GM23338 (cell line): ENCODE data around the gene CDK5R1. TPM values are rescaled to one million over a fixed set of nuclear protein-coding genes. Genes with fewer than 3 reads are reported as not detected.
A peak's percentile ranks its signal among the peaks of the same experiment; 100 is the strongest.

Source experiments
- ATAC-seq: fragments of 200-7000 bp; cut with Tn5 transposase; 3 replicates; pipeline ENCODE4 v1.9.1; 2020
- DNase-seq: peaks from one replicate; pipeline ENCODE4 v3.0.0-alpha.2; 2015; ENCODE audit warnings: low spot score
- H2AFZ ChIP-seq: fragments of 200-600 bp; sonication (generic); 2 replicates; pipeline ENCODE4 v1.8.0; 2016; ENCODE audit warnings: antibody characterized with exemption, mild to moderate bottlenecking, moderate library complexity
- H3F3A ChIP-seq: fragments of 200-600 bp; sonication (generic); replicated peaks from 2 replicates; pipeline ENCODE4 v1.8.0; 2017; ENCODE audit warnings: antibody characterized with exemption, mixed run types, low read depth
- H3K27ac ChIP-seq: fragments of 200-600 bp; sonication (generic); 2 replicates; pipeline ENCODE4 v1.6.1; 2016; ENCODE audit warnings: low read depth
- H3K27me3 ChIP-seq: fragments of 200-600 bp; sonication (generic); 2 replicates; pipeline ENCODE4 v1.8.0; 2016; ENCODE audit warnings: mild to moderate bottlenecking, mixed run types, moderate library complexity; ENCODE audit not compliant: insufficient read depth
- H3K36me3 ChIP-seq: fragments of 200-600 bp; sonication (generic); 2 replicates; pipeline ENCODE4 v1.8.0; 2016; ENCODE audit warnings: mild to moderate bottlenecking; ENCODE audit not compliant: insufficient read depth
- H3K4me1 ChIP-seq: fragments of 200-600 bp; sonication (generic); 2 replicates; pipeline ENCODE4 v1.8.0; 2016; ENCODE audit warnings: mild to moderate bottlenecking, moderate library complexity; ENCODE audit not compliant: insufficient read depth
- H3K4me2 ChIP-seq: fragments of 200-600 bp; sonication (generic); 2 replicates; pipeline ENCODE4 v1.7.1; 2017; ENCODE audit warnings: mixed run types
- H3K4me3 ChIP-seq: fragments of 200-600 bp; sonication (generic); 2 replicates; pipeline ENCODE4 v1.6.1; 2016; ENCODE audit warnings: mixed run types
- H3K79me2 ChIP-seq: fragments of 200-600 bp; sonication (generic); replicated peaks from 2 replicates; pipeline ENCODE4 v1.8.0; 2017; ENCODE audit warnings: mild to moderate bottlenecking; ENCODE audit not compliant: insufficient read depth
- H3K9me2 ChIP-seq: fragments of 200-600 bp; sonication (generic); 2 replicates; pipeline ENCODE4 v1.8.0; 2017; ENCODE audit not compliant: insufficient read depth
- H4K20me1 ChIP-seq: fragments of 200-600 bp; sonication (generic); replicated peaks from 2 replicates; pipeline ENCODE4 v1.8.0; 2017; ENCODE audit warnings: mild to moderate bottlenecking; ENCODE audit not compliant: insufficient read depth
- H3K27ac Mint-ChIP-seq: 2 replicates; pipeline ENCODE4 v1.8.0; 2020; ENCODE audit warnings: inconsistent platforms, mild to moderate bottlenecking, moderate library complexity, mixed read lengths
- H3K27me3 Mint-ChIP-seq: 3 replicates; pipeline ENCODE4 v1.8.0; 2022; ENCODE audit warnings: low read depth, mild to moderate bottlenecking, moderate library complexity, mixed read lengths, inconsistent platforms; ENCODE audit not compliant: insufficient read depth, poor library complexity
- H3K36me3 Mint-ChIP-seq: 3 replicates; pipeline ENCODE4 v1.8.0; 2021; ENCODE audit warnings: low read depth, mild to moderate bottlenecking, inconsistent platforms, moderate library complexity, mixed read lengths
- H3K4me1 Mint-ChIP-seq: 3 replicates; pipeline ENCODE4 v1.8.0; 2020; ENCODE audit warnings: mild to moderate bottlenecking, inconsistent platforms, mixed read lengths
- H3K4me3 Mint-ChIP-seq: 3 replicates; pipeline ENCODE4 v1.8.0; 2021; ENCODE audit warnings: moderate library complexity, mild to moderate bottlenecking, inconsistent platforms, mixed read lengths
- H3K9me3 Mint-ChIP-seq: 3 replicates; pipeline ENCODE4 v1.8.0; 2020; ENCODE audit warnings: moderate library complexity, mild to moderate bottlenecking, inconsistent platforms, mixed read lengths
- JUNB ChIP-seq: IDR thresholded peaks from one replicate; pipeline ENCODE4 v1.6.1; 2016; ENCODE audit warnings: antibody characterized with exemption; ENCODE audit not compliant: unreplicated experiment
- POLR2AphosphoS5 ChIP-seq: IDR thresholded peaks from 2 replicates; pipeline ENCODE4 v1.6.1; 2016; ENCODE audit warnings: antibody characterized with exemption, low read depth
- STAT1 ChIP-seq: IDR thresholded peaks from one replicate; pipeline ENCODE4 v1.6.1; 2016; ENCODE audit warnings: antibody characterized with exemption; ENCODE audit not compliant: unreplicated experiment
- ZNF331 ChIP-seq: fragments of 250-450 bp; sonication (Bioruptor Pico); IDR thresholded peaks from 2 replicates; pipeline ENCODE4 v1.5.0; 2020; ENCODE audit warnings: low read depth, mild to moderate bottlenecking, moderate library complexity
- polyA plus RNA-seq: library from polyadenylated mRNA; unstranded; fragments of >200 nt; fragmentation: Nextera tagmentation; extraction: Ambion mirVana; gene quantifications from 2 replicates; pipeline ENCODE4 v1.2.1, GENCODE V29; 2016
- total RNA-seq: library from RNA; depleted of rRNA; stranded (reverse); fragments of >200 nt; shearing (Covaris generic); gene quantifications from 2 replicates; pipeline ENCODE4 v1.2.3, GENCODE V29; 2014
- TF ChIP-seq, protein P1 (sequence below): IDR thresholded peaks from 2 replicates; pipeline ENCODE4 v1.6.1; 2016; ENCODE audit warnings: antibody characterized with exemption
- TF ChIP-seq, protein P2 (sequence below), 2 experiments: fragments of 200-600 bp in 1 of 2; sonication (generic) in 1 of 2; conservative IDR thresholded peaks; 2 replicates each; pipeline versions ENCODE4 v1.5.1 to v1.6.1; 2016 to 2017; ENCODE audit warnings: antibody characterized with exemption in 2 of 2, low read depth in 2 of 2, mild to moderate bottlenecking in 2 of 2, moderate library complexity in 1 of 2
- TF ChIP-seq, protein P3 (sequence below): IDR thresholded peaks from one replicate; pipeline ENCODE4 v1.6.1; 2018; ENCODE audit warnings: antibody characterized with exemption; ENCODE audit not compliant: unreplicated experiment
- TF ChIP-seq, protein P4 (sequence below): fragments of 250-450 bp; sonication (Bioruptor Pico); IDR thresholded peaks from 2 replicates; pipeline ENCODE4 v1.5.0; 2020; ENCODE audit warnings: mild to moderate bottlenecking, moderate library complexity

The CDK5R1 gene
- total and polyA plus RNA-seq, 2 experiments from 2014 or later = 4.0 to 11.6 TPM

DNA sequence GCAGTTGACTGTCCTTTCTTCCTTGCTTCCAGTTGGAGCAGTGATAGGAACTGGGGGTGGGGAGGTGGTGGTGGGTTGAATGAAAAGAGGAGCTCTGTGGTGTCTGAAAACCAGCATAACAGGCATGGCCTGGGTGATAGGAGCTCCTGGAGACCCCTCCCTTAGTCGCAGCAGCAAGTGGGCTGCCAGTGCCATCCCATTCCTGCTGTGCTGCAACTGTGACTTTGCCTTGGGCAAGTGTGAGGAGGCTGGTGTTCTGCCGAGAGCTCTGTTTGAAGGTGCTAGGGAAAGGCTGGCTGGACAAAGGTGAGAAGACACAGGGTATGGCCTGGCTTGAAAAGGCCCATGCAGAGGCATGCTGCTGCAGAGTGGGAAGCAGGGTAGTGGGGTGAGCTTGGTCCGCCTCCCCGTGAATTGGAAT, 2.7 kb upstream of the CDK5R1 start:
- Histone ChIP-seq H3K79me2 (peaks cover 9% of the 10 kb centered on the region), H3K27ac (peak overlapping the region; percentile 16), H3K9me2 (no peaks in the 10 kb centered on the region), H4K20me1 (peaks cover 21% of the 10 kb centered on the region), H3K4me2 (0 out of 2 replicates have a peak overlapping the region, but pooled peaks have one; percentile 5), H3K27me3 (no peaks in the 10 kb centered on the region), H3F3A (peaks cover 41% of the 10 kb centered on the region), H3K36me3 (peaks cover 29% of the 10 kb centered on the region), H3K4me1 (peaks cover 36% of the 10 kb centered on the region), H2AFZ (no peak overlapping the region), H3K4me3 (no peak overlapping the region)
- Mint-ChIP-seq H3K36me3 (peaks cover 54% of the 10 kb centered on the region), H3K27me3 (peaks cover 28% of the 10 kb centered on the region), H3K27ac (peak overlapping the region; percentile 81), H3K4me3 (peak overlapping the region; percentile 24; the same call in 2 of the 3 replicates), H3K9me3 (peaks cover 3% of the 10 kb centered on the region; the same call in 1 of the 3 replicates), H3K4me1 (peaks cover 49% of the 10 kb centered on the region)
- ATAC-seq (peak; percentile 1), DNase-seq (no peak)
- TF ChIP-seq, protein P1, sequence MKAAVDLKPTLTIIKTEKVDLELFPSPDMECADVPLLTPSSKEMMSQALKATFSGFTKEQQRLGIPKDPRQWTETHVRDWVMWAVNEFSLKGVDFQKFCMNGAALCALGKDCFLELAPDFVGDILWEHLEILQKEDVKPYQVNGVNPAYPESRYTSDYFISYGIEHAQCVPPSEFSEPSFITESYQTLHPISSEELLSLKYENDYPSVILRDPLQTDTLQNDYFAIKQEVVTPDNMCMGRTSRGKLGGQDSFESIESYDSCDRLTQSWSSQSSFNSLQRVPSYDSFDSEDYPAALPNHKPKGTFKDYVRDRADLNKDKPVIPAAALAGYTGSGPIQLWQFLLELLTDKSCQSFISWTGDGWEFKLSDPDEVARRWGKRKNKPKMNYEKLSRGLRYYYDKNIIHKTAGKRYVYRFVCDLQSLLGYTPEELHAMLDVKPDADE = no peak
- TF ChIP-seq JUNB (no peak), POLR2AphosphoS5 (0 out of 2 replicates have a peak, but pooled peaks have one; percentile 6), ZNF331 (CRISPR knock-in tag) (no peak)
- TF ChIP-seq, protein P2, sequence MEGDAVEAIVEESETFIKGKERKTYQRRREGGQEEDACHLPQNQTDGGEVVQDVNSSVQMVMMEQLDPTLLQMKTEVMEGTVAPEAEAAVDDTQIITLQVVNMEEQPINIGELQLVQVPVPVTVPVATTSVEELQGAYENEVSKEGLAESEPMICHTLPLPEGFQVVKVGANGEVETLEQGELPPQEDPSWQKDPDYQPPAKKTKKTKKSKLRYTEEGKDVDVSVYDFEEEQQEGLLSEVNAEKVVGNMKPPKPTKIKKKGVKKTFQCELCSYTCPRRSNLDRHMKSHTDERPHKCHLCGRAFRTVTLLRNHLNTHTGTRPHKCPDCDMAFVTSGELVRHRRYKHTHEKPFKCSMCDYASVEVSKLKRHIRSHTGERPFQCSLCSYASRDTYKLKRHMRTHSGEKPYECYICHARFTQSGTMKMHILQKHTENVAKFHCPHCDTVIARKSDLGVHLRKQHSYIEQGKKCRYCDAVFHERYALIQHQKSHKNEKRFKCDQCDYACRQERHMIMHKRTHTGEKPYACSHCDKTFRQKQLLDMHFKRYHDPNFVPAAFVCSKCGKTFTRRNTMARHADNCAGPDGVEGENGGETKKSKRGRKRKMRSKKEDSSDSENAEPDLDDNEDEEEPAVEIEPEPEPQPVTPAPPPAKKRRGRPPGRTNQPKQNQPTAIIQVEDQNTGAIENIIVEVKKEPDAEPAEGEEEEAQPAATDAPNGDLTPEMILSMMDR (conservative IDR thresholded peaks at IDR 0.05; ENCODE audit: low read depth in 2 of 2) = no peak
- TF ChIP-seq, protein P3, sequence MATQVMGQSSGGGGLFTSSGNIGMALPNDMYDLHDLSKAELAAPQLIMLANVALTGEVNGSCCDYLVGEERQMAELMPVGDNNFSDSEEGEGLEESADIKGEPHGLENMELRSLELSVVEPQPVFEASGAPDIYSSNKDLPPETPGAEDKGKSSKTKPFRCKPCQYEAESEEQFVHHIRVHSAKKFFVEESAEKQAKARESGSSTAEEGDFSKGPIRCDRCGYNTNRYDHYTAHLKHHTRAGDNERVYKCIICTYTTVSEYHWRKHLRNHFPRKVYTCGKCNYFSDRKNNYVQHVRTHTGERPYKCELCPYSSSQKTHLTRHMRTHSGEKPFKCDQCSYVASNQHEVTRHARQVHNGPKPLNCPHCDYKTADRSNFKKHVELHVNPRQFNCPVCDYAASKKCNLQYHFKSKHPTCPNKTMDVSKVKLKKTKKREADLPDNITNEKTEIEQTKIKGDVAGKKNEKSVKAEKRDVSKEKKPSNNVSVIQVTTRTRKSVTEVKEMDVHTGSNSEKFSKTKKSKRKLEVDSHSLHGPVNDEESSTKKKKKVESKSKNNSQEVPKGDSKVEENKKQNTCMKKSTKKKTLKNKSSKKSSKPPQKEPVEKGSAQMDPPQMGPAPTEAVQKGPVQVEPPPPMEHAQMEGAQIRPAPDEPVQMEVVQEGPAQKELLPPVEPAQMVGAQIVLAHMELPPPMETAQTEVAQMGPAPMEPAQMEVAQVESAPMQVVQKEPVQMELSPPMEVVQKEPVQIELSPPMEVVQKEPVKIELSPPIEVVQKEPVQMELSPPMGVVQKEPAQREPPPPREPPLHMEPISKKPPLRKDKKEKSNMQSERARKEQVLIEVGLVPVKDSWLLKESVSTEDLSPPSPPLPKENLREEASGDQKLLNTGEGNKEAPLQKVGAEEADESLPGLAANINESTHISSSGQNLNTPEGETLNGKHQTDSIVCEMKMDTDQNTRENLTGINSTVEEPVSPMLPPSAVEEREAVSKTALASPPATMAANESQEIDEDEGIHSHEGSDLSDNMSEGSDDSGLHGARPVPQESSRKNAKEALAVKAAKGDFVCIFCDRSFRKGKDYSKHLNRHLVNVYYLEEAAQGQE = no peak

DNA sequence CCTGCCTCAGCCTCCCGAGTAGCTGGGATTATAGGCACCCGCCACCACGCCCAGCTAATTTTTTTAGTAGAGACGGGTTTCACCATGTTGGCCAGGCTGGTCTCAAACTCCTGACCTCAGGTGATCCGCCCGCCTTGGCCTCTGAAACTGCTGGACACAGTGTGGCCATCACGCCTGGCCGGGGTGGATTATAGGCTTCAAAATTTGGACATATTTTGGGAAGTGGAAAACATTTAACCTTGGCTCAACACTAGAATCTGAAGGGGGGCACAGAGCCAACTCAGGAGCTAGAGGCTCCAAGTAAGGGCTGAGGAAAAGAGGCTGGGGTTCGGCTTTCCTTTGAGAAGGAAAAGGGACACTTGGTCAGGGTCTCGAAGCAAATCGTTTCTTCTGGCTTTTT, 2.2 kb upstream of the CDK5R1 start:
- no peak overlapping the region; the same call in 1 of the 2 replicates for H3K27ac Mint-ChIP-seq
- DNase-seq = no peak
- no peak overlapping the region for H3K4me3 ChIP-seq
- H3K27me3 Mint-ChIP-seq = peaks cover 31% of the 10 kb centered on the region
- no peaks in the 10 kb centered on the region for H3K9me2 ChIP-seq
- peaks cover 15% of the 10 kb centered on the region for H3K79me2 ChIP-seq
- no peak overlapping the region for H3K4me2 ChIP-seq
- no peak for TF ChIP-seq STAT1
- TF ChIP-seq, protein P4, sequence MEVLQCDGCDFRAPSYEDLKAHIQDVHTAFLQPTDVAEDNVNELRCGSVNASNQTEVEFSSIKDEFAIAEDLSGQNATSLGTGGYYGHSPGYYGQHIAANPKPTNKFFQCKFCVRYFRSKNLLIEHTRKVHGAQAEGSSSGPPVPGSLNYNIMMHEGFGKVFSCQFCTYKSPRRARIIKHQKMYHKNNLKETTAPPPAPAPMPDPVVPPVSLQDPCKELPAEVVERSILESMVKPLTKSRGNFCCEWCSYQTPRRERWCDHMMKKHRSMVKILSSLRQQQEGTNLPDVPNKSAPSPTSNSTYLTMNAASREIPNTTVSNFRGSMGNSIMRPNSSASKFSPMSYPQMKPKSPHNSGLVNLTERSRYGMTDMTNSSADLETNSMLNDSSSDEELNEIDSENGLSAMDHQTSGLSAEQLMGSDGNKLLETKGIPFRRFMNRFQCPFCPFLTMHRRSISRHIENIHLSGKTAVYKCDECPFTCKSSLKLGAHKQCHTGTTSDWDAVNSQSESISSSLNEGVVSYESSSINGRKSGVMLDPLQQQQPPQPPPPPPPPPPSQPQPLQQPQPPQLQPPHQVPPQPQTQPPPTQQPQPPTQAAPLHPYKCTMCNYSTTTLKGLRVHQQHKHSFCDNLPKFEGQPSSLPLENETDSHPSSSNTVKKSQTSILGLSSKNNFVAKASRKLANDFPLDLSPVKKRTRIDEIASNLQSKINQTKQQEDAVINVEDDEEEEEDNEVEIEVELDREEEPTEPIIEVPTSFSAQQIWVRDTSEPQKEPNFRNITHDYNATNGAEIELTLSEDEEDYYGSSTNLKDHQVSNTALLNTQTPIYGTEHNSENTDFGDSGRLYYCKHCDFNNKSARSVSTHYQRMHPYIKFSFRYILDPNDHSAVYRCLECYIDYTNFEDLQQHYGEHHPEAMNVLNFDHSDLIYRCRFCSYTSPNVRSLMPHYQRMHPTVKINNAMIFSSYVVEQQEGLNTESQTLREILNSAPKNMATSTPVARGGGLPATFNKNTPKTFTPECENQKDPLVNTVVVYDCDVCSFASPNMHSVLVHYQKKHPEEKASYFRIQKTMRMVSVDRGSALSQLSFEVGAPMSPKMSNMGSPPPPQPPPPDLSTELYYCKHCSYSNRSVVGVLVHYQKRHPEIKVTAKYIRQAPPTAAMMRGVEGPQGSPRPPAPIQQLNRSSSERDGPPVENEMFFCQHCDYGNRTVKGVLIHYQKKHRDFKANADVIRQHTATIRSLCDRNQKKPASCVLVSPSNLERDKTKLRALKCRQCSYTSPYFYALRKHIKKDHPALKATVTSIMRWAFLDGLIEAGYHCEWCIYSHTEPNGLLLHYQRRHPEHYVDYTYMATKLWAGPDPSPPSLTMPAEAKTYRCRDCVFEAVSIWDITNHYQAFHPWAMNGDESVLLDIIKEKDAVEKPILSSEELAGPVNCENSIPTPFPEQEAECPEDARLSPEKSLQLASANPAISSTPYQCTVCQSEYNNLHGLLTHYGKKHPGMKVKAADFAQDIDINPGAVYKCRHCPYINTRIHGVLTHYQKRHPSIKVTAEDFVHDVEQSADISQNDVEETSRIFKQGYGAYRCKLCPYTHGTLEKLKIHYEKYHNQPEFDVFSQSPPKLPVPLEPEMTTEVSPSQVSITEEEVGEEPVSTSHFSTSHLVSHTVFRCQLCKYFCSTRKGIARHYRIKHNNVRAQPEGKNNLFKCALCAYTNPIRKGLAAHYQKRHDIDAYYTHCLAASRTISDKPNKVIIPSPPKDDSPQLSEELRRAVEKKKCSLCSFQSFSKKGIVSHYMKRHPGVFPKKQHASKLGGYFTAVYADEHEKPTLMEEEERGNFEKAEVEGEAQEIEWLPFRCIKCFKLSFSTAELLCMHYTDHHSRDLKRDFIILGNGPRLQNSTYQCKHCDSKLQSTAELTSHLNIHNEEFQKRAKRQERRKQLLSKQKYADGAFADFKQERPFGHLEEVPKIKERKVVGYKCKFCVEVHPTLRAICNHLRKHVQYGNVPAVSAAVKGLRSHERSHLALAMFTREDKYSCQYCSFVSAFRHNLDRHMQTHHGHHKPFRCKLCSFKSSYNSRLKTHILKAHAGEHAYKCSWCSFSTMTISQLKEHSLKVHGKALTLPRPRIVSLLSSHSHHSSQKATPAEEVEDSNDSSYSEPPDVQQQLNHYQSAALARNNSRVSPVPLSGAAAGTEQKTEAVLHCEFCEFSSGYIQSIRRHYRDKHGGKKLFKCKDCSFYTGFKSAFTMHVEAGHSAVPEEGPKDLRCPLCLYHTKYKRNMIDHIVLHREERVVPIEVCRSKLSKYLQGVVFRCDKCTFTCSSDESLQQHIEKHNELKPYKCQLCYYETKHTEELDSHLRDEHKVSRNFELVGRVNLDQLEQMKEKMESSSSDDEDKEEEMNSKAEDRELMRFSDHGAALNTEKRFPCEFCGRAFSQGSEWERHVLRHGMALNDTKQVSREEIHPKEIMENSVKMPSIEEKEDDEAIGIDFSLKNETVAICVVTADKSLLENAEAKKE = no peak
- H3K27me3 ChIP-seq = no peaks in the 10 kb centered on the region
- peaks cover 54% of the 10 kb centered on the region for H3K36me3 Mint-ChIP-seq
- H3F3A ChIP-seq = peaks cover 44% of the 10 kb centered on the region
- no peak overlapping the region for H3K27ac ChIP-seq
- H3K36me3 ChIP-seq = peaks cover 24% of the 10 kb centered on the region
- no peak overlapping the region for H2AFZ ChIP-seq
- ATAC-seq = no peak
- peaks cover 3% of the 10 kb centered on the region; the same call in 1 of the 3 replicates for H3K9me3 Mint-ChIP-seq
- H4K20me1 ChIP-seq = peaks cover 27% of the 10 kb centered on the region
- peaks cover 42% of the 10 kb centered on the region for H3K4me1 ChIP-seq
- H3K4me3 Mint-ChIP-seq = no peak overlapping the region
- peaks cover 55% of the 10 kb centered on the region for H3K4me1 Mint-ChIP-seq
